ENCODE measurements around the gene TRIM2. TPM values are rescaled to one million over a fixed set of nuclear protein-coding genes. Genes with fewer than 3 reads are reported as not detected.
A peak's percentile ranks its signal among the peaks of the same experiment; 100 is the strongest.

The TRIM2 gene
- total RNA-seq, 1 donor from 2014 or later: 1,036 TPM

- FAIRE-seq (no peak), DNase-seq (ENCODE audit: low spot score in 2 of 2) (no peak)
Observed at GRCh38 chr4:153349206-153349805, 145.1 kb downstream of the TRIM2 start.

- no peak for FAIRE-seq
- DNase-seq (ENCODE audit: low spot score in 2 of 2): no peak
Observed at GRCh38 chr4:153362184-153362583, 157.9 kb downstream of the TRIM2 start.

- FAIRE-seq: no peak
- DNase-seq (ENCODE audit: low spot score in 2 of 2): no peak
Observed at GRCh38 chr4:153364061-153364460, 159.8 kb downstream of the TRIM2 start.

- FAIRE-seq (no peak), DNase-seq (ENCODE audit: low spot score in 2 of 2) (no peak)
Observed at GRCh38 chr4:153365003-153365402, 160.8 kb downstream of the TRIM2 start.

GRCh38 chr4:153366486-153366885 lies 162.2 kb downstream of the TRIM2 start:
- DNase-seq (ENCODE audit: low spot score in 2 of 2): no peak
- FAIRE-seq: no peak

- no peak for DNase-seq (ENCODE audit: low spot score in 2 of 2)
- FAIRE-seq: no peak
Observed at GRCh38 chr4:153367092-153367491, 162.8 kb downstream of the TRIM2 start.

- FAIRE-seq (no peak), DNase-seq (ENCODE audit: low spot score in 2 of 2) (no peak)
Observed at GRCh38 chr4:153369021-153369420, 164.8 kb downstream of the TRIM2 start.

GRCh38 chr4:153371701-153372234 lies 167.5 kb downstream of the TRIM2 start:
- no peak for FAIRE-seq
- DNase-seq (ENCODE audit: low spot score in 2 of 2): no peak

GRCh38 chr4:153372967-153373562 lies 168.8 kb downstream of the TRIM2 start:
- FAIRE-seq (peak; percentile 17), DNase-seq (ENCODE audit: low spot score in 2 of 2) (no peak)

GRCh38 chr4:153374442-153374841 lies 170.2 kb downstream of the TRIM2 start:
- FAIRE-seq (no peak), DNase-seq (ENCODE audit: low spot score in 2 of 2) (no peak)

GRCh38 chr4:153375303-153375702 lies 171.1 kb downstream of the TRIM2 start:
- no peak for FAIRE-seq
- no peak for DNase-seq (ENCODE audit: low spot score in 2 of 2)

GRCh38 chr4:153383131-153383530 lies 178.9 kb downstream of the TRIM2 start:
- DNase-seq (ENCODE audit: low spot score in 2 of 2) (peak in 1 of 2 donors; percentile 3), FAIRE-seq (no peak)

- no peak for FAIRE-seq
- no peak for DNase-seq (ENCODE audit: low spot score in 2 of 2)
Observed at GRCh38 chr4:153384160-153384559, 179.9 kb downstream of the TRIM2 start.

GRCh38 chr4:153385784-153386183 lies 181.5 kb downstream of the TRIM2 start:
- FAIRE-seq (no peak), DNase-seq (ENCODE audit: low spot score in 2 of 2) (no peak)

GRCh38 chr4:153387981-153388380 lies 183.7 kb downstream of the TRIM2 start:
- DNase-seq (ENCODE audit: low spot score in 2 of 2) (no peak), FAIRE-seq (no peak)

Small RNA genes lying within 50 kb of the gene (small RNA-seq; reads per million reads assigned to genes)
- not detected for gene RF00019
- not detected for gene RN7SL419P
- not detected for gene RNU6-1196P

Other genes starting within 250 kb of the TRIM2 start
- gene MND1, start 140.2 kb downstream of the TRIM2 start, total RNA-seq: 3.7 TPM